Amygdala (tissue), 56 donors: ENCODE measurements around the gene CCDC88C.
A peak's percentile ranks its signal among the peaks of the same experiment; 100 is the strongest.

Experiments used
- DNase-seq, 56 donors: peaks; one replicate each; lab custom pipeline; 2025; lab: John Stamatoyannopoulos, UW

CCDC88C gene

GRCh38 chr14:91352053-91352452 lies 65.6 kb downstream of the CCDC88C start:
- peak in 7 of 56 donors; percentile 22 to 60 (median 35) for DNase-seq

- no peak for DNase-seq
These were observed 66.1 kb downstream of the CCDC88C start for GRCh38 chr14:91351512-91351862.

DNA sequence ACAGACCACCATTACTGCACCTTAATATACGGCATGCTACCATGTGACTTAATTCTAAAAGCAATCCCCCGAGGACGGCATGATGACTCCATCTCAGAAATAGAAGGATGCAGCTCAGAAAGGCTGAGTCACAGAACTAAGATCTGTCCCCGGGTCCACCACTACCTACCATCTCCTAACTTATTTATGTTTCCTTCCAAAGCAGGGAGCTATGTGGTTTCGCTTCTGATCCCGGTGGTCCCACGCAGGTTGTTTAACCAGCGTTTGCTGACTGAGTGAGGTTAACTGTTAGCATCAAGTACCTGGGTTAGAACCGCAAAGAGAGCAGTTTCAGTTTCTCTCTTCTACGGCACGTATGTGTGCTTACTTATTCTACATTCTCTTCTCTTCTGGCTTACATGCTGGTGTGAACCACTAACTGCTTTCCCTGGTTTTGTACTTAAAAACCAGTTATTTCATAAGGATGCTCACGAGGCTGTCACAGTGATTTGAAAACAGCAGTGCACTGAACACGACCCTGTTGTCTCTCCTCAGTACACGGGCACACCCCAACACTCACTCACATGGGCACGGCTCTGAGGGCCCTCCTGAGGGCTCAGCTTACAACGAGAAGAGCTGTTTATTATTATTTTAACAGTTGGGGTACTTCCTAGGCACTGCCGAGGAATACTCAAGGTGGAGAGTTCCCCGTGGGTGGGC lies 66.7 kb downstream of the CCDC88C start:
- no peak for DNase-seq

DNA sequence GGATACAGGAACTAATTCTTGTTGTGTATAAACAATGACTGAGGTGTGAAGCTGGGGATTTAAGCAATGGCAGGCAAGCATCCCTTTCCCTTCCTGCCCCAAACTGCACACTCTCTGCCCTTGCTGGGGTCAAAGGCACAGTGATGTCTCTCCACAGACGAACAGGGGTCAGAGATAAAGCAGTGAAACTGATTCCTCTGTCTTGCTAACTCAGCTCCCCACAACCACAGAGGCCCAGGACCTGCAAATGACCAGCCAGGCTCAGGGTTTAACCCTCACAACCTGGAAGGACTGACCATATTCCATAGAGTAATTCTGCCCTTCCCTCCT lies 67.2 kb downstream of the CCDC88C start:
- DNase-seq, result no peak

- DNase-seq, result no peak
These were observed 68.0 kb downstream of the CCDC88C start for GRCh38 chr14:91349481-91350074.

DNA sequence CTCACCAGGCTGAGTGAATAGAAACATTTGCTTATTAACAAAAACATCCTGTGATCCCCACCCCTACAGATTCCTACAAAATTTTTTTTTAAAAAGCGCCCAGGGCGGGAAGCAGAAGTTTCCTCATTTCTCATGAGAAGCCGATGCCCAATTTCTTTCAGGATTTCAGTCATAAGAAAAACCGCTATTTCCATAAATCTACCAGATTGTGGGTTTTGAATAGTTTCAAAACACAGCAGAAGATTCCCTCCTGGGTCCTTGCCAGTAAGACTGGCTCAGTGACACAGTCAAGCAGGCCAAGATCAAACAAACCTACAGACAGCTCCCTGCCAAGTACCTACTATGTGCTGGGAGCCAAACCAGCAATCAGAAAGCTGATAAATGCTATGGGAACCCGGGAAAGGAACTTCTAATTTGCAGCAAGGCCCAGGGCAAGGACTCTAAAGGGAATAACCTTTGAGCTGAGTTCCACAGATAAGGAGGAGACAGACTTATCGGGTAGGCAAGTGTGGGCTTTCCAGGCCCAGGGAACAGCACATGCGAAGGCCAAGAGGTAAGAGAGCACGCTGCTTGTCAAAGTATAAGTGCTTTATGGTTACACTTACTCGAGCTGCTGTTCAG lies 68.7 kb downstream of the CCDC88C start:
- no peak for DNase-seq

GRCh38 chr14:91346838-91347173 lies 70.8 kb downstream of the CCDC88C start:
- DNase-seq, result no peak

GRCh38 chr14:91344096-91344495 lies 73.5 kb downstream of the CCDC88C start:
- DNase-seq, result no peak

- no peak for DNase-seq
These were observed 74.6 kb downstream of the CCDC88C start for GRCh38 chr14:91343051-91343450.

DNA sequence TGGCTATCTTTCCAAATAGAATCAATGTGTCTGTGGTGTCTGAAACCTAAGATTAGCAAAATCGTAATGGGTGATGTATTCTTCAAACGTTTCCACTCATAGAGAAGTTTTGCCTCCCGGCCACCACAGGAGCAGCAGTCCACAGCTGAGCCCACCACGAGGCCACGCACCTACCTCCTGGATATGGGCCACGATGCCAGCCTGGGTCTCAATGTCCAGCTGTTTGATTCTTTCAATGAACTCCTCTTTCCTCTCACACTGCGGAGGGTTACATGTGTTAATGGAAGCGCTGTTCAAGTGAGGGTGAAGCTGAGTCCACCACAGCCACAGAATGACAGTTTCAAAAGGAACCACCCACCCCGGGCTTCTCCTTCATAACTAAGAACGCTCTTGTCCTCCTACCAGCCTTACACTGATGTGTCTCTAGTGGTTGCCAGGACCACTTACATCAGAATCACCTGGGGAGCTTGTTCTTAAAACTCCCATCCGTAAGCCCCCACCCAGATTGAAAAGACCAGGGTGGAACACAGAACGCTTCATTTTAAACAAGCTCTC lies 75.3 kb downstream of the CCDC88C start:
- no peak for DNase-seq

- no peak for DNase-seq
These were observed 75.9 kb downstream of the CCDC88C start for GRCh38 chr14:91341751-91342154.

- DNase-seq, result no peak
These were observed 76.3 kb downstream of the CCDC88C start for GRCh38 chr14:91341334-91341733.

GRCh38 chr14:91339671-91340369 lies 77.8 kb downstream of the CCDC88C start:
- DNase-seq, result no peak

- DNase-seq, result no peak
These were observed 78.5 kb downstream of the CCDC88C start for GRCh38 chr14:91339076-91339475.

DNA sequence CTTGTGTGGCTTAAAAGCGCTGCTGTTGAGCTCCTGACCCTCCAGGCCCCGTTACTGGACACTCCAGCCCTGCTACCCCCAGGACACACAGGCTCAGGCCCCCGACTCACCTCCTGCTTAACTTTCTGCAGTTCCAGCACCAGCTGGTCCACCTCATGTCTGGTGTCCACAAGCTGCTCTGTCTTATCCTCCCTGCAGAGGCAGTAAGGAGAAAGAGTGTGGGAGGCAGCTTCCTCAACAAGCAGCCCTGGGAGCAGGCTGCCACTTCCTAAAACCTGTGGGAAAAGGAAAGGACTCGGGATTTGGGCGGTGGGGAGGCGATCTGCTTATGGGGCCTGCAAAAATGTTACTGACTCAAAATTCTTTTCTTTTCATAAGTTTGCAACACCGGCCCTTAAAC lies 79.2 kb downstream of the CCDC88C start:
- no peak for DNase-seq

DNA sequence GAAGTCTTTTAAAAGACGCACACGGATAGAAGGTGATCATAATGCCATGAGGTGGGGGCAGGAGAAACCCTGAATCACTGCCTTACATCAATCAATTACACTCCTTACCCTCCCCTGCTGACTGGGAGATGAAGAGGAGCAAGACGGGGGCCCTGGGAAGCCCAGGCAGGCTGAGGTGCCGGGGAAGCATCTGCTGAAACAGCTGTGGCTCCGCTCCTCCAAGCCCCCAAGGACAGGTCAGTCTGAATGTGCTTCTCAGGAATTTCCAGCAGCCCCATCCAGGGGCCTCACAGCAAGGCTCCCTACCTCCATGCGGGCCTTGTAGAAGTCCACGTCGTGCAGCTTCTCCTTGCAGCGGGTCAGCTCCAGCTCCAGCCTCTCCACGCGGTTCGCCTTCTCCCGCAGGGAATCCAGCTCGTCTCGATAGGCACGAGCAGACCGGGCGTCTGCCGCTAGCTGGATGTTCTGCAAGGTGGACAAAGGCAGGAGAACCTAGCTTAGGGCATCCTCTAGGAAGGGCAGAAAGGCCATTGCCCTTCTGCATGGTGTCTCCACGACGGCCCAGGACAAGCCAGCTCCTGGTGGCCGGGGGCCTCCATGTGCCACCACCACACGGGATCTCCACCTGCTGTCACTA lies 79.8 kb downstream of the CCDC88C start:
- DNase-seq, result no peak

DNA sequence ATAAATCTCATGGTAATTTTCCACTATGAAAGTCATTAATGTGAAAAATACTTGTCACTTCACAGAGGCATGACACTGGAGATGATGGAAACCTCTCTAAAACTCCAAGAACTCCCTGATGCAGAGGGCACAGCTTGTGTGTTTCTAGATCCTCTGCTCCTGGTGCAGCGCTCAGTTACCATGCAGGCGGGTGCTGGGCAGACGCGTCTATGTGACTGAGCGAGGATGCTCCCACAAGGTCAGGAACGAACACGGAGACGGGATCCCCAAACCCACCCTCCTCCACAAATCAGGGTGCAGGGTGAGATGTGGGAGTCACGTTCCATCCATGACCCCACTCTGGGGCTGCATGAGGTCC lies 81.5 kb downstream of the CCDC88C start:
- DNase-seq, result no peak

GRCh38 chr14:91335191-91336092 lies 82.2 kb downstream of the CCDC88C start:
- no peak for DNase-seq

DNA sequence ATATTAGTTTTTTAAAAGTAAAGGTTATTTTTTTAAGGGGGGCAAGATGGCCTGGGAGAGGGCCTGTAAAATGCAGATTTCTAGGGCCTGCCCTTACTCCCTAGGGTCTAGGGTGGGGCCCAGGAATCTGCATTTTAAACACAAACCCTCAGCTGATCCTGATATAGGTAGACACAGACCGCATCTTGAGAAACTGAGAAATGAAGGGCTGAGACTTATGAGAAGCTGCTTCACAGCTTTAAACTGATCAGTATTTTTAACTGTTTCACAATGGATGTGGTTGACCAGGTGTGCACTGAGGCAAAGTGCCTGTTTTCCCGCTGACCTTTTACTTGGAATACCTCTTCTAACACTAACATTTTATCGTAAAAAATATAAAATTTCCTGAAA lies 84.0 kb downstream of the CCDC88C start:
- no peak for DNase-seq
